Keratinocyte (primary cell): ENCODE measurements around the gene KMT2E. TPM values are rescaled to one million over a fixed set of nuclear protein-coding genes. Genes with fewer than 3 reads are reported as not detected.
"Not testable (repeated sequence)": the region's sequence is repeated elsewhere in the genome, so short reads cannot be mapped to it uniquely, and the experiment has no call there.

Experiments
- DNase-seq: peaks from one replicate; pipeline ENCODE4 v3.0.0-alpha.2; 2011; ENCODE audit warnings: low read depth, missing footprints, low spot score
- FAIRE-seq: peaks from 2 replicates; lab custom pipeline; 2011; peaks lifted over from hg19 to GRCh38; lab: Jason Lieb, UNC
- H2AFZ ChIP-seq: 2 replicates; pipeline ENCODE4 v1.6.0; 2012; ENCODE audit warnings: low read length, control low read depth, inconsistent platforms; ENCODE audit not compliant: control insufficient read depth
- H3K27ac ChIP-seq: 2 replicates; pipeline ENCODE4 v1.5.1; 2011; ENCODE audit warnings: low read length; ENCODE audit not compliant: control insufficient read depth, insufficient read depth
- H3K27me3 ChIP-seq: 3 replicates; pipeline ENCODE4 v1.6.0; 2011; ENCODE audit warnings: low read length; ENCODE audit not compliant: control insufficient read depth, insufficient read depth; ENCODE audit errors: extremely low read depth
- H3K36me3 ChIP-seq, 2 experiments: 2 replicates in 1 of 2; 3 replicates in 1 of 2; pipeline ENCODE4 v1.5.1; 2011; ENCODE audit warnings: low read length in 2 of 2, mild to moderate bottlenecking in 1 of 2; ENCODE audit not compliant: control insufficient read depth in 2 of 2, insufficient read depth in 2 of 2; ENCODE audit errors: extremely low read depth in 1 of 2
- H3K4me1 ChIP-seq: 3 replicates; pipeline ENCODE4 v1.5.1; 2011; ENCODE audit warnings: low read length; ENCODE audit not compliant: control insufficient read depth, insufficient read depth; ENCODE audit errors: extremely low read depth
- H3K4me2 ChIP-seq: 3 replicates; pipeline ENCODE4 v1.6.0; 2011; ENCODE audit warnings: low read depth, low read length; ENCODE audit not compliant: control insufficient read depth, insufficient read depth; ENCODE audit errors: extremely low read depth
- H3K4me3 ChIP-seq, 3 experiments: fragments of 200-600 bp in 1 of 3; sonication (generic) in 1 of 3; 2 replicates in 2 of 3; 3 replicates in 1 of 3; pipeline ENCODE4 v1.5.1; 2011 to 2016; ENCODE audit warnings: low read length in 3 of 3, mild to moderate bottlenecking in 3 of 3, control low read depth in 2 of 3, inconsistent platforms in 1 of 3, low read depth in 1 of 3, mixed read lengths in 1 of 3, mixed run types in 1 of 3, moderate library complexity in 1 of 3; ENCODE audit not compliant: control insufficient read depth in 2 of 3, insufficient read depth in 2 of 3; ENCODE audit errors: extremely low read depth in 1 of 3
- H3K79me2 ChIP-seq: 2 replicates; pipeline ENCODE4 v1.6.0; 2012; ENCODE audit warnings: low read length; ENCODE audit not compliant: control insufficient read depth, insufficient read depth
- H3K9ac ChIP-seq: 3 replicates; pipeline ENCODE4 v1.6.0; 2011; ENCODE audit warnings: low read length; ENCODE audit not compliant: control insufficient read depth, insufficient read depth; ENCODE audit errors: extremely low read depth
- H3K9me1 ChIP-seq: 3 replicates; pipeline ENCODE4 v1.6.0; 2011; ENCODE audit warnings: low read length; ENCODE audit not compliant: control insufficient read depth, insufficient read depth; ENCODE audit errors: extremely low read depth
- H3K9me3 ChIP-seq: 2 replicates; pipeline ENCODE4 v1.5.1; 2012; ENCODE audit warnings: low read depth, low read length; ENCODE audit not compliant: control insufficient read depth
- H4K20me1 ChIP-seq: 3 replicates; pipeline ENCODE4 v1.6.0; 2011; ENCODE audit warnings: low read length; ENCODE audit not compliant: control insufficient read depth, insufficient read depth; ENCODE audit errors: extremely low read depth
- EZH2 ChIP-seq: IDR thresholded peaks from one replicate; pipeline ENCODE4 v1.6.1; 2012; ENCODE audit warnings: inconsistent platforms, mild to moderate bottlenecking, low read length, moderate library complexity
- dilution Hi-C: fragments of 300-500 bp; cut with MboI; formaldehyde crosslinking; loops from one replicate; pipeline ENCODE4 v1.7.0; 2020; ENCODE audit warnings: low sequenced_read_pairs; ENCODE audit not compliant: extremely low pct_ligation_motif_present
- polyA plus RNA-seq, 5 experiments: library from polyadenylated mRNA; depleted of rRNA in 3 of 5; stranded (reverse) in 3 of 5; stranded (forward) in 1 of 5; unstranded in 1 of 5; fragments of >200 nt; gene quantifications; 1 replicate in 1 of 5; 2 replicates in 3 of 5; 3 replicates in 1 of 5; pipeline versions ENCODE4 v1.2.1 to v1.2.3, GENCODE V29; 2011 to 2012; ENCODE audit warnings: missing spikeins in 2 of 5, low read depth in 1 of 5, low replicate concordance in 1 of 5
- TF ChIP-seq, protein P1 (sequence below), 3 experiments: IDR thresholded peaks in 1 of 3; conservative IDR thresholded peaks in 1 of 3; optimal IDR thresholded peaks in 1 of 3; 2 replicates in 2 of 3; 3 replicates in 1 of 3; pipeline versions ENCODE3 to v1.5.1; 2011; ENCODE audit warnings: low read length in 3 of 3, mild to moderate bottlenecking in 3 of 3, moderate library complexity in 2 of 3, control low read depth in 1 of 3, inconsistent platforms in 1 of 3; ENCODE audit not compliant: insufficient read depth in 2 of 3; ENCODE audit errors: extremely low read depth in 1 of 3

The KMT2E gene
- polyA plus RNA-seq, 1 donor (not counting 4 experiments of a cell fraction or from before 2014, with no cell fraction given) = 12.9 TPM

DNA sequence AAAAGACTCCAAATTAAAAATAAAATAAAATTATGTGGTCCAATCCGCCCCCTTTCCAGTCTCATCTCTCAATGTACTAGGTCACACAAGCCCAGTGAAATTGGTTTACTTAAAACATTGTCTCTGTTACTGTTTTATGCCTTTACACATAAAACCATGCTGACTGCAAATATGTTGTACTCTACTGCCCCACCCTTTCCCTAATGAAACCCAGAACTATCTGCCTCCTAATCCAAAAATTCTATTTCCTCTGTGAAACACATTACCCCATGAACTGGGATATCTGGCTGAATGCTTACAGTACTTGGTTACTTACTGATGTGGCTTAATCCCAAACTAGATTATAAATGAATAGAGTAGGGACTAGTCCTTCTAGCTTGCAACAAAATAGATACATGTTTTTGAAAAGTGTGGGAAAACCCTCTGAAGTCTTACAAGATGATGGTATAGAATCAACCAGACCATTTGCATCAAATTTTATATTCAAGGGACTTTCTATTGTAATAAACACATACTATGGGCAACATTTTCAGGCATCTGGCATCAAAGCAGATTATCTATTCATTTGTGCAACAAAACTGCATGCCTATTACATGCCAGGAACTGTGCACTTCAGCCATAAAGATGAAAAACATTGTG is 10.0 kb upstream of the KMT2E start:
- Histone ChIP-seq H3K9me1 (peaks cover 5% of the 10 kb centered on the region), H3K27ac (peak overlapping the region; percentile 59), H3K4me3 (peak overlapping the region in 2 of 3 experiments; percentile 2 to 53), H3K9ac (peak overlapping the region; percentile 60), H3K4me2 (peak overlapping the region; percentile 84), H2AFZ (no peak overlapping the region), H3K79me2 (peaks cover 99% of the 10 kb centered on the region), H3K36me3 (peaks cover 6 to 14% of the 10 kb centered on the region in 2 experiments), H3K9me3 (no peaks in the 10 kb centered on the region), H3K27me3 (no peaks in the 10 kb centered on the region), H3K4me1 (peaks cover 36% of the 10 kb centered on the region), H4K20me1 (peaks cover 30% of the 10 kb centered on the region)
- dilution Hi-C loops = no loop called here
- TF ChIP-seq, protein P1, sequence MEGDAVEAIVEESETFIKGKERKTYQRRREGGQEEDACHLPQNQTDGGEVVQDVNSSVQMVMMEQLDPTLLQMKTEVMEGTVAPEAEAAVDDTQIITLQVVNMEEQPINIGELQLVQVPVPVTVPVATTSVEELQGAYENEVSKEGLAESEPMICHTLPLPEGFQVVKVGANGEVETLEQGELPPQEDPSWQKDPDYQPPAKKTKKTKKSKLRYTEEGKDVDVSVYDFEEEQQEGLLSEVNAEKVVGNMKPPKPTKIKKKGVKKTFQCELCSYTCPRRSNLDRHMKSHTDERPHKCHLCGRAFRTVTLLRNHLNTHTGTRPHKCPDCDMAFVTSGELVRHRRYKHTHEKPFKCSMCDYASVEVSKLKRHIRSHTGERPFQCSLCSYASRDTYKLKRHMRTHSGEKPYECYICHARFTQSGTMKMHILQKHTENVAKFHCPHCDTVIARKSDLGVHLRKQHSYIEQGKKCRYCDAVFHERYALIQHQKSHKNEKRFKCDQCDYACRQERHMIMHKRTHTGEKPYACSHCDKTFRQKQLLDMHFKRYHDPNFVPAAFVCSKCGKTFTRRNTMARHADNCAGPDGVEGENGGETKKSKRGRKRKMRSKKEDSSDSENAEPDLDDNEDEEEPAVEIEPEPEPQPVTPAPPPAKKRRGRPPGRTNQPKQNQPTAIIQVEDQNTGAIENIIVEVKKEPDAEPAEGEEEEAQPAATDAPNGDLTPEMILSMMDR (optimal IDR thresholded peaks at IDR 0.05 in 1 of 3, IDR thresholded peaks at IDR 0.05 in 1 of 3, conservative IDR thresholded peaks at IDR 0.05 in 1 of 3; ENCODE audit: extremely low read depth in 1 of 3, insufficient read depth in 2 of 3, low read length in 3 of 3) = no peak
- TF ChIP-seq EZH2 = no peak
- FAIRE-seq (no peak), DNase-seq (no peak)

DNA sequence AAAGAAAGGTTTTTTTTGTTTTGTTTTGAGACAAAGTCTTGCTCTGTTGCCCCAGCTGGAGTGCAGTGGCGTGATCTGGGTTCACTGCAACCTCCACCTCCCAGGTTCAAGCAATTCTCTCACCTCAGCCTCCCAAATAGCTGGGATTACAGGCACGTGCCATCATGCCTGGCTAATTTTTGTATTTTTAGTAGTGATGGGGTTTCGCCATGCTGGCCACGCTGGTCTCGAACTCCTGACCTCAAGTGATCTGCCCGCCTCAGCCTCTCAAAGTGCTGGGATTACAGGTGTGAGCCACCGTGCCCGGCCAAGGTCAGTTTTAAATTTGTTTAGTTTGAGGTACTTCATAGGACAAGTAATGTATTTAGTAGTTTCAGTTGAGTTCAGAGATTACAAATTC is 9.0 kb upstream of the KMT2E start:
- H3K27ac ChIP-seq, H3K36me3 ChIP-seq, H2AFZ ChIP-seq, H3K4me3 ChIP-seq, H3K27me3 ChIP-seq, FAIRE-seq, DNase-seq, H3K9me3 ChIP-seq, H3K4me2 ChIP-seq, H3K9ac ChIP-seq, H3K9me1 ChIP-seq, dilution Hi-C loops: not testable (repeated sequence)
- Histone ChIP-seq H4K20me1 (peaks cover 25% of the 10 kb centered on the region), H3K4me1 (peaks cover 38% of the 10 kb centered on the region), H3K79me2 (peaks cover 99% of the 10 kb centered on the region)

DNA sequence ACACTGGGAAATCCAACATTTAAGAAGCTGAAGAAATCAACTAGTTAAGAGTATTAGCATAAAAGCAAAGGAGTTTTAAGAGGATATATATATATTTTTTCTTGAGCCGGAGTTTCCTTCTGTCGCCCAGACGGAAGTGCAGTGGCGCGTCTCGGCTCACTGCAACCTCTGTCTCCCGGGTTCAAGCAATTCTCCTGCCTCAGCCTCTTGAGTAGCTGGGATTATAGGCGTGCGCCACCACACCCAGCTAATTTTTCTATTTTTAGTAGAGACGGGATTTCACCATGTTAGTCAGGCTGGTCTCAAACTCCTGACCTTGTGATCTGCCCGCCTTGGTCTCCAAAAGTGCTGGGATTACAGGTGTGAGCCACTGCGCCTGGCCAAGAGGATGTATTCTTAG is 8.5 kb upstream of the KMT2E start:
- H3K27ac ChIP-seq, H3K4me3 ChIP-seq, H3K4me2 ChIP-seq, H3K9me3 ChIP-seq, H3K27me3 ChIP-seq, H2AFZ ChIP-seq, dilution Hi-C loops, H3K9me1 ChIP-seq, DNase-seq, FAIRE-seq, H3K36me3 ChIP-seq, H3K9ac ChIP-seq: not testable (repeated sequence)
- peaks cover 38% of the 10 kb centered on the region for H3K4me1 ChIP-seq
- peaks cover 22% of the 10 kb centered on the region for H4K20me1 ChIP-seq
- H3K79me2 ChIP-seq = peaks cover 99% of the 10 kb centered on the region
